Measurements from ENCODE around the gene NPY1R.

The NPY1R gene

DNA sequence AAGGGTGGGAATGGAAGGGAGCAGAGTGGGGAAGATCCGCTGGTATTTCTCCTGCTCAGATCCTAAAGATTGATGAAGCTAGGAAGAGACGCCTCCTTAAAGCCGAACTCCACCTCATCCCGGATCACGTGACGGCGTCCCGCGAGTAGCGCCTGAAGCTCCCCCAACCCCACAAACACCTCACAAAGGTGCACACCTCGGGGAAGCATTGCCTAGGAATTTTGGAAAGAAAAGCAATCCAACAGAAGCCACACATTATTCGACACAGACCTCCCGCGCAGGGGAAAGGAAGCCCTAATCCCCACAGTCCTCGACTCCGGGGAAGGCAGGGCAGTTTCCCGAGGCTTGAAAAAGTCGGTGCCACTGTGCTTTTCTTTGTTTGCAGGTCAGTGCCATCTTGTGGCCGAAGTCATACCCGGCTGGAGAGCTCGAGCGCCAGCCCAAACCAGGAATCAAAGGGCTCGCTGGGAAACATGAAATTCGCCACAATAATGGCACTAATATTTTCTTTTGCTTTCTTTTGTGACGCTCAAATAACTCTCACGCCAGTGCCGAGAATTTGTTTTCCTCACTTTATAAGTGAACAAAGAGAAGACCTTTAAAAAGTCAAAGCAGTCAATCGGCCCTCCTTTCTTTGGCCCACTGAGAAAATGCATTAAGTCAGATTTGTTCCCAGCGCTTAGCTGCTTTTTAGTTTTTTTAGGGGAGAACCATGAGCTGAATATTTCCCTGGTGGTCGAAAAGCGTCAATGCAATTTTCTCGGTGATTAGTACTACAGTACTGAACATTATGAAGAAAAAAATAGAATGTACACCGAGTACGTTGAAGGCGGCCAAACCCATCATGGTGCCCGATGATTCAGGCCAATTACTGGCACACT lies at the start of gene NPY1R:
Gene NPY1R (minus strand): TSS at position 71 of the 881 bp plus-strand sequence. CDS start 6,042 bp downstream, outside the sequence.
- peak; percentile 35 for DNase-seq

DNA sequence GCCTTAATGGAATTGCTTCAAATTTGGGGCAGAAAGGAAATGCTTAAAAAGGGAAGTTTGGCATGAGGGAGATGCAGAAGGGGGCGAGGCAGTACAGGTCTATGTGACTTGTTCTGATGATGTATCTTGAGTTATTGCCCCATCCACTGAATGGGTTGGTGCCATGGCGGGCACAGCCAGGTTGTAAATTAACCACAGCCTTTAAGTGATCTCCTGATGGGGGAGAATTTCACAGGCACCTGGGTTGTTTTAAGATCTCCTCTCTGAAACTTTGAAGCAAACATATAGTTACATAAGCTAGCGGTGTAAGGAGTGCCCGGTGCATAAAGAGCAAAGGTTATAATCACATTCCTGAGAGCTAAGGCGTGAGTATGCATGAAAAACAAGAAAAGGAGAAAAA lies 48.3 kb upstream of the NPY1R start:
- DNase-seq, result no peak

DNA sequence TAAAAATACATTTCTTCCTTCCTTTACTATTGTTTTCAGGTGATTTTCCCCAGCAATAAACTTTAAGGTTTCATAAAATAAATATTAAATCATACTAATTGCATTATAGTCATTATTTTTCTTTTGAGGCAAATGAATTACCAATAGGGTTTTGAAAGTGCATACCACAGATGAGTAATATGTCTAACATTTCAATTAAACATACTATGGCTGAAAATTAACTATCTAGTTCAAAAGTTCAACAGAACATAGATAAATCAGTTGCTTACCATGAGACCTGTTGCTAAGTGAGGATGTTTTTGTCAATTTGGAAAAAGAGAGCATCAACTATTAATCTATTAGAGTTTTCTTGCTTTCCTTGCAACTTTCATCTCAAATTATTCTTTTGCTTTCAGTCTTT lies 46.3 kb upstream of the NPY1R start:
- DNase-seq, result no peak

DNA sequence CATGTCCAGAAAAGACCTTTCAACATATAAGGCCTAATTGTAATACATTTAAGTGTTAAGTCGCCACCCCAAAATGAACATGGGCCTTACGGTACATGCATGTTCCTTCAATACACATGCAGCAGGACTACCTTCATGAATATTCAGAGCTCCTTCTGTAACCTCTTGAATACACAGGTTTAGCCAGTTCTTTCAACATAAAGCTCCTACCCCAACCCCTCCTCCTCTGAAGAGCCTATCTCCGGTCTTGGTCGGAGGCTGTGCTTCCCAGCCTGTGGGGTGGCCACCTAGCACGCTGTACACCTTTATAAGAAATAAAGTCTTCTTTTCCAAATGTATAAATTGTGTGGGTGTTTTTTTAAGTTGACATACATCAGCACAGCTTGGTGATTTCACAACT lies 39.6 kb upstream of the NPY1R start:
- no peak for DNase-seq

DNA sequence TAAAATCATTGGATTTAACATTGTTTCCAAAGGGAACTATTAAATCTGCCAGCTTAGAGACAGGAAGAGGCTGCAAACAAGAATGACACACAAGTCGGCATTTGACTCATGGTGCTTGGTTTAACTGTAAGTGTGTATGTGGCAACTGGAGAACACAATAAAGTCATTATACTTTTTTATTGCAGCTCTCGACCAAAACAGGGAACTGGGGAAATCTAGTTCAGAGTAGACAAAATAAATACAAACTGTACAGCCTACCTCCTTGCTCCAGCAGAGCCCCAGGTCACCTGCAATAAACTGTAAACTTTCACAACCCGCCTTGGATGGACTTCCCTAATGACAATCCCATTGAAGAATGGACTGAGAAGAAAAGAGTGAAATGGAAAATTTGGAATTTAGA lies 35.3 kb upstream of the NPY1R start:
- no peak for DNase-seq

DNA sequence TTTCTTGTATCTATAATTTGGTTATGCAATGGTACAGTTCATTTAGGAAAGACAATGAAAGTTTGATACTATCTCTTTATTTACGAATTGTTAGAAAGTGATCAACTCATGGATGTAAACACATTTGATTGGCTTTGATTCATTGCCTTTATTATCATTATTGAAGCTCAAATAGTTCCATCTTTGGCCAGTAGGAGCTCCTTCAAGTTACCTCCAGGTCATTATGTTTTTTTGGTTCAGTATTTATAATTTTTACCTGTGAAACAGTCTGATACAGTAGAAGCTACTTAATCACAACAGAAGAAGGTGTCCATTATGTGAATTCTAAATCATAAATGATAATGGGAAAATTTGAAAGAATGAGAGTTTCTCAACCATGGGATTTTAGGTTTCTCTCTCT lies 23.7 kb upstream of the NPY1R start:
- DNase-seq, result no peak

DNA sequence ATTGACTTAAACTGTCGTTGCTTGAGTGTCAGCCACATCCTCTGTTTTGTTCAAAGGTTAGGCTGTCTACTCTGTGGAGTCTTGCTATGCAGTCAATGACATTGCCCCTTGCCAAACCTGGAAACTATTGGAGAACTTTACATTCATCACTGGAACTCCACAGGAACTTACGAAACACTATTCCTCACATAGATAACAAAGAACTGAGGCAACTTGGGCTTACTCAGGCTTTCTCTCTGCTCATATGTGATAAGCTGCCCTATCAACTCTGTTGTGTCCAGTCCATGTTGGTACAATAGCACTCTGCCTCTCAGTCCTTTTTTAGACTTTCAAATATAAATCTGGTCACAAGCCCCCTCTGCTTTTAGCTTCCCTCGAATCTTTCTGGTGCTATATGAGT lies 20.7 kb upstream of the NPY1R start:
- DNase-seq, result no peak

DNA sequence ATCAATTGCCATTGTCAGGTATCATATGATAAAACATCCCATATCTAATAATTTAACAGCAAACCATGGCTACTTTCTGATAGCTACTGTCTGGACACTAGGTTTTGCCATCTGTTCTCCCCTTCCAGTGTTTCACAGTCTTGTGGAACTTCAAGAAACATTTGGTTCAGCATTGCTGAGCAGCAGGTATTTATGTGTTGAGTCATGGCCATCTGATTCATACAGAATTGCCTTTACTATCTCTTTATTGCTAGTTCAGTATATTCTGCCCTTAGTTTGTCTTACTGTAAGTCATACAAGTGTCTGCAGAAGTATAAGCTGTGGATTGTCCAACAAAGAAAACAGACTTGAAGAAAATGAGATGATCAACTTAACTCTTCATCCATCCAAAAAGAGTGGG lies 18.3 kb upstream of the NPY1R start:
- DNase-seq, result no peak

DNA sequence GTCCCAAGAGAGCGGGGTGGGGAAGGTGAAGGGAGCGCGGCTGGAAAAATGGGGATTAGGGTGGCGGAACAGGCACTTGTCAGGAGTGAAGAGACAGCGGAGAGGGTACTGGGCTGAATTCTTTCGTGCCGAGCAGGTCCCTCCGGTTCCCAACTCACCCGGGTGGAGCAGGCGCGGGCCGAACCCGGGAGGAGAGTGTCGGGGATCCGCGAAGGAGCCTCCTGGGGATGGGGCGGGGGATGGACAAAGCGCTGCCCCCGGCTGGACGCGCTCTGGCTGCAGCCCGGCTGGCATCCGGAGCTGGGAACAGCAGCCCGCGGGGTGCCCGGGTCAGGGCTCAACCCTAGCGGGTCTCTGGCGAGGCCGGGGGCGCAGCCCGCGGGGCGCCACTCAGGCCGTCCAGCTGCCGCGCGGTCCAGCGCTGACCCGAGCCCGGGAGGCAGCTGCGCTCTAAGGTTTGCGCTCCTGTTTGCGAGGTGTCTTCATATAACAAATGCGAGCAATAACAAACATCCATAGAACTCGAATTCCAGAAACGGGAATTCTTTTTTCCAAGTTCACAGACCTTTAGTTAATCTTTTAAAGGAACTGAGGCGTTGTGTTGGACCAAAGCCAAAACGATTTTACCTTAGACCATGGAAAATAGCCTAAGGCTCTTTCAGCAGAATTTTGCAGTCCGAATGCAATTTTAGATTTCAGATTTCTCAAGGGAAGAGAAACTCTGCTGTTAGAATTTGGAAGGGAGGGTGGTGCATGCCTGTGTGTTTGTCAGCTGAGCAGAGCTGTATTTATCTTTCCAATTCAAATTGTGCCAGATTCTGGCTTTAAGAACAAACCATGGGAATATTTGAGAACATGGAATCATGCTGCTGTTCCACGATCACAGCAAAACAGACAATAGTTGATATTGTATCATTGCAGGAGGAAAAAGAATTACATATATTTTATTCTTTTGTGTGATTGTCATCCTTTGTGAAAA lies 12.0 kb upstream of the NPY1R start:
- DNase-seq, result no peak

DNA sequence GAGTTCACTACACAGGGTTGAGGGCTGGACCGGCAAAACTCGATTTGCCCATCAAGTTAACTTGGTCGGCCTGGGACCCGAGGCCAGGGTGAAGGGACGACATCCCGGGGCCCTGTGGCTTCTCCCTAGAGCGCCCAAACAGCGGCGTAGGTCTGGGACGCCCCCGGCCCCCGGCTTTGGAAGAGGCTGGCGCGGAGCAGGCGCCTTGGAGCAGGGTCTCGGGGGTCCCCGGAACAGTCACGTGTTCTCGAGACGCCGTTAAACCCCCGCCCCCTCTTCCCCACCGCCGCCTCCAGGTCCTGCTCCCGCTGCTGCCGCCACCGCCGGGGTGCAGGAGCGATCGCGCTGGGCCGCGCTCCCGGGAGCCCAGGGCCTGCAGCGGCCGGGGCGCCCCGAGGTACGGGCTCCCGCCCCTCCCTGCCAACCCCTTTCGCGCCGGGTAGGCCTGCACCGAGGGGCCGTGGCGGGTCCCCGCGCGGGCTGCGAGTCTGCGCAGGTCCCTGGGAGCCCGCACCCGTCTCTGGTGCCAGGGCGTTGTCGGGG lies 11.3 kb upstream of the NPY1R start, which contains the start of gene NPY5R:
Gene NPY5R (plus strand): TSS at position 289 of the 543 bp plus-strand sequence. CDS start 6,382 bp downstream, outside the sequence.
- DNase-seq, result no peak

DNA sequence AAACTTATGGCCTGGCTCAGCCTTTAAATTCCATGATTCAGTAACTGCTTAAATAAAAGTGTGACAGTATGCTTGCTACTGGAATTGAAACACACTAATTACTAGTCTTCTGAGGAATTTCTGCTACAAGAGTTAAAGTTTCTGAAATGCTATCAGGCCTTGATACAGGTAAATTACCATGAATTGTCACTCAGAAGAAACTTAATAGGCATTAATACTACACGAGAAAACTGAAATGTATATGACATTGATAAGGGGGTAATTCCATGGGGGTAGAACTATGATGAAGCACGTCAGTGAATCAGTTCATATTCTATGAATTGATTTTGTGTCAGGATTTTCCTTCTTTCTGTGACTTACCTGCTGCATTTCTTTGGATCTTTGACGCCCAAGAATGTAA lies 3.0 kb upstream of the NPY1R start:
- no peak for DNase-seq

DNA sequence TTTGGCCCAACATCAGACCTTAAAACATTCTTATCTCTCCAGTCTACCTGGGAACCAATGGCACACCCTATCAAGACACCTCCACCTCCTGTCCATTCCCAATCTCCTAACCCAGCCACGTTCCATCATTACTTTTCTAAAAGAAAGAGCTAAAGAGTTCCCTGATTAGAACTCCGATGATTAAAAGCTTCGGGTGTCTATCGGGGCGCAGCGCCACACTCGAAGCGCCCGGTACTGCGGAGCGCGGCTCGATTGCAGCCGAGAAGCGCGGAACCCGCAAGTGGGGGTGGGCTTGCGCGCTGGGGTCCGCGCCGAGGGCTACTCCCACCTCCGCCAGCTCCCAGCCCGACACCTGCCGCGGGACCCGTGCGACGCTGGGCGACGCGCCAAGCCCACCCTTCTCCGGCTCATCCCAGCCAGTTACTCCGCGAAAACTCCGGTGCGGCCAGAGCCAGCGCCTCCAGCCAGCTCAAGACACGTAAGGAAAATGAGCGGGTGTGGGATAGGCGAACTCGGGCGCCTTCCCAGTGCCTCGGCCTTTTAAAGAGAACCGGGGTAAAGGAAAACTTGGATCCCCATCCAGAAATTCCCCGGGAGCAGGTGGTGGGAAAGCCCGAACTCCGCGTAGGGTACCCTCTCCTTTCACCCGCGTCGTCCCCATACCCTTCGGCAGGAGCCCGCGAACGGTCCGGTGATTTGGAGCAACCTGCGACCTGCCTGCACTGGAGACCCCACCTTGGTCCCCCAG lies 593 bp downstream of the NPY1R start:
- DNase-seq, result no peak

DNA sequence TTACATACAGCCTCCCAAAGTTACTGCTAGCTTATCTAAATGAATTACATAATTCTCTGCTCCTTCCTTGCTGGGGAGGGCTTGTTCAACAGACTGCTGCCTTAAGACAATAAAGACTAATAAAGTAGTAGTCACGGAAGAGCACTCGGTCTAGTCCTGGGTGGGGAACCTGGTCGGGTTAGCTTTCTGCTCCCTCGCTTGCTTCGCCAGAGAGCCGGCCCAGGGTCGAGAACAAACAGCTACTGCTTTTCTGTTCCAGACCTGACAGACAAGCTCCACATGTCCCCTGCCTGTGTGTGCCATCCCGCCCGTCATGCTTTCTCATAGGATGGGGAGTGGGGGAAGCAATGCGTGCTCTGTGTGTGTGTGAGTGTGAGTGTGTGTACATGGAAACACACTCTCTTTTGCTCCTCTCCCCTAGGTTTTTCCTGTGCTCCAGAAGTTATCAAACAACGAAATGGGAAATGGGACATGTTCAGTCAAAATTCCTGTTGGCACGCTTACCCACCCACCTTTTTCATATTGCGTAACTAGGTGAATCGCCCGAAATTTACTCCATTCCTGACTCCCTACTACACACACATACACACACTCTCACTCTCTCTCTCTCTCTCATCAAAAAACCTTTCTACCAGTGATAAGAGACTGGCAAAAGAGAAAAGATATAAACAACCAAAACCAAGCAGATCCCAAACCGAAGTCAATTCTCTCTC lies 1.3 kb downstream of the NPY1R start:
- no peak for DNase-seq

DNA sequence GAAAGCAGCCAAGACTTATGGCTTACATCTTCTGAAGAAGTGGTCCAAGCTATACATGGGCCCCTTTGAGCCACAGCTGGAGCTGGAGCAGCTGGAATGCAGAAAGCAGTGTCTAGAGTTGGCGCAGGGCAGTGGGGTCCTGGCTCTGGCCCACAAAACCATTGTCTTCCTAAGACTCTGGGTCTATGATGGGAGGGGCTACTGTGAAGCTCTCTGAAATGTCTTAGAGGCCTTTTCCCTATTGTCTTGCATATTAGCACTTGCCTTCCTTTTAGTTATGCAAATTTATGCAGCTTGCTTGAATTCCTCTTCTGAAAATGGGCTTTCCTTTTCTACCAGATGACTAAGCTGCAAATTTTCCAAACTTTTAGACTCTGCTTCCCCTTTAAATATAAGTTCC lies 15.3 kb downstream of the NPY1R start:
- no peak for DNase-seq

DNA sequence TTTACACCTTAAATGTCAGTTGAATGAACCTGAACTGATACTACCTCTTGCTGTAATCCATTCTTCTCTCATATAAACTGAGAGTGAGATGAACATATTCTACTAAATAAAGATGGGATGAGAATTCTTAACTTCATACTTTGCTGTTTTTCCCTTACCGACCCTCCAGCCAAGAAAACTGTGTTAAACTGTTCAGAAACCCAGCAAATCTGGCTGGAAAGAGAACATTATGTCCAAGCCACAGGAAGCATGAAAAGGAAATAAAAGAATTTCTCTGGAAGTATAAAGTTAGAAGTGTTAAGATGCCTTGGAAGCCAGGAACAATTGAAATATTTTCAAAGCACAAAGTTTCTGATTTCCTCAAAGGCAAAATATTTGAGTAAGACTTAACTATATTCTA lies 22.9 kb downstream of the NPY1R start:
- DNase-seq, result no peak

DNA sequence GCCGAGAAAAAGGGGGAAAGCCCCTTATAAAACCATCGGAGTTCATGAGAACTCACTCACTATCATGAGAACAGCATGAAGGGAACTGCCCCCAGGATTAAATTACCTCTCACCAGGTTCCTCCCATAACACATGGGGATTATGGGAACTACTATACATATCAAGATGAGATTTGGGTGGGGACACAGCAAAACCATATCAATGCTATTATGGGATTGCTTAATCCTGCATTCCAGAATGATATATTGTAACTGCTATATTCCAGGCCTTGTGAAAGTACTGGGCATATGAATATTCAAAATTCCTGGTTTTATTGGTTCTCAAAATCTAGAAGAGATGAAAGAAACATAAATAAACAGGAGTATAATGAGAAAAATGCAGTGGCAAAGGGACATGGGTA lies 29.3 kb downstream of the NPY1R start:
- DNase-seq, result no peak

DNA sequence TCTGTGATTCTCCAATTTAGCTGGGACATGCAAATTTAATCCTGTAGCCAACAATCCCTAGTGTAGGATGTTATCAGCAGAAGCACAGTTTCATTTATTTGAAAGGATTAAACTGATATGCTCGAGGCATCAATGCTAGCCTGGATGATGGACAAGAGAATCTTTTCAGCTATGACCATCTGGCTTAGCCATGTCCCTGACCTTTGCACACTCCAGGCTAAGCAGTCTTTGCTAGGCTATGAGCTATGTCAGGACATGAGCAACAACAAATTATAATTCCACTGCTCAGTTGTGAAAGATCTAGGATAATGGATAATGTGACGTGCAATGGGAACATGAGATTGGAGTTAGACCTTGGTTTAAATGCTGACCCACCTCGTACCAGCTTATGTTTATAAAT lies 32.0 kb downstream of the NPY1R start:
- DNase-seq, result no peak

DNA sequence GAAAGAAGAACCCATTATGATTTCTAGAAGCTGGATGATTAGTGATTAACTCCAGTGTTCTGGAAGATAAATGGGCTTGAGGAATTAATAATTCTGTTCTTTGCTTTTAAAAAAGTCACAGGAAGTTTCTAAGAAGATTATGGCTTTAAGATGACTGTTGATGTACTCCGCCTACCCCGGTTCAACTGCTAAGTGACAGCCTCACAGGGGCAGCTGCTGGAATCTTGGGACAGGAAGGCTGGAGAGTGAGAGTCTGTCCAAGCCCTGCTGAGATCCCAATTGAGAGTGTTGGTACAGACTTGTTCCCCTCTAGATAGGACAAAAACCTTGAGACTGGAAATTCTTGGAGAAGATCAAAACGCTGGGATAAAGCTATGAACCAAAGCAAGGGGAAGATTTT lies 37.3 kb downstream of the NPY1R start:
- DNase-seq, result no peak

DNA sequence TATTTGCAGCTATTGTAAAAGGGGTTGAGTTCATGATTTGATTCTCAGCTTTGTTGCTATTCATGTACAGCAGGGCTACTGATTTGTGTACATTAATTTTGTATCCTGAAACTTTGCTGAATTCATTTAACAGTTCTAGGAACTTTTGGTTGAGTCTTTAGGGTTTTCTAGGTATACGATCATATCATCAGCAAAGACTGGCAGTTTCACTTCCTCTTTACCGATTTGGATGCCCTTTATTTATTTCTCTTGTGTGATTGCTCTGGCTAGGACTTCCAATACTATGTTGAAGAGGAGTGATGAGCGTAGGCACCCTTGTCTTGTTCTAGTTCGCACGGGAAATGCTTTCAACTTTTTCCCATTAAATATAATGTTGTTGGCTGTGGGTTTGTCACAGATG lies 48.1 kb downstream of the NPY1R start:
- no peak for DNase-seq

DNA sequence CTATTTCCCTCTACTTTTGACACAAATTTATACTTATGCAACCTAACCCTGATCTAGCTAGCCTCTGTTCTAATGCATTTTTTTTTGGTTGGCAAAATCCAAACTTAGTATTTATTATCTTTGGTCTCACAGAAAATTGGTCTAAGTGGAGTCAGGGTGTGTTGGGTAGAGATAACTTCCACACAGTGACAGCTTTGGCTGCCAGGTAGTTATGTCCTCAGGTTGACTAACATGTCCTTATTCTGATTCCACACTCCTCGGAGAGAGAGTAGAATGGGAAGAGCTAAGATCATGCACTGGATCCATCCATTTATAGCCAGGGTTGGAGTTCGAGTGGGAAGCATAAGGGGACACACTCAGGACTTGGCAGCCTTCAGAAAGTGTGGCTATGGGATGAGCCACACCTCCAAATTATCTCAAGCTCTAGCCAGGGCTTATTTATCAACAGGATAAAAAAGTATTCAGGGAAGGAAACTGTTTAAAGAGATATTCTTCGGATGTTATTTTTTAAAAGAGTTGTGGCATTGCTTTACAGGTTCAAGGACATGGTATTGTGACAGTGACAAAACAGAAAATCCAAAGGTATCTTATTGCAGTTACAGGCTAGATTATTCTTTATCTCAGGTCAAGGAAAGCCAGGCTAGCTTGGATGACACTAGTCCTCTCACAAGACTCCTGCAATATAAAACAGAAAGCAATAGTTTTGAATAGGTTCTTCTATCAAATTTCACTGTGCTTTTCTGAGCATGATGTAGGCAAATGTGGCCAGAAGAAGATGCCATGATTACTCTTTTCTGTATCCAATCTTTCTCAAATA lies 51.5 kb downstream of the NPY1R start:
- DNase-seq, result no peak

DNA sequence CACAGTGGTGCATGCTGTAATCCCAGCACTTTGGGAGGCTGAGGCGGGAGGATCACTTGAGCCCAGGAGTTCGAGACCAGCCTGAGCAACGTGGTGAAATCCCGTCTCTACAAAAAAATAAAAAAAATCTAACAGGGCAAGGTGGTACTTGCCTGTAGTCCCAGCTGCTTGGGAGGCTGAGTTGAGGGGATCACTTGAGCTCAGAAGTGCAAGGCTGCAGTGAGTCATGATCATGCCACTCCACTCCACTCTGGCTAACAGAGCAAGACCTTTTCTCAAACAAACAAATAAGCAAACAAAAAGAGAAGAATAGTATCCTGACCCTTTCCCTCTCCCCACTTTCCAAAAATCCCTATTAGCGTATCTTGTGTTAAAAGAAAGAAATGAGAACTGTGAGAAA lies 52.7 kb downstream of the NPY1R start:
- no peak for DNase-seq
